Measurements from ENCODE around the gene MYO1F. TPM values are rescaled to one million over a fixed set of nuclear protein-coding genes. Genes with fewer than 3 reads are reported as not detected.
"Not testable (repeated sequence)": the region's sequence is repeated elsewhere in the genome, so short reads cannot be mapped to it uniquely, and the experiment has no call there.

The MYO1F gene
- 10 to 100 TPM in 2 of 4 donors, 1 to 10 TPM in 2; 6.6 to 70.7 (median 10.9) TPM for total RNA-seq

GRCh38 chr19:8577247-8577646 is at the start of gene MYO1F:
Gene MYO1F, minus strand, starts transcription at chr19:8577442. Its CDS starts 133 bp downstream, at chr19:8577309.
- Histone ChIP-seq H3K4me1 (peaks cover 0 to 18% (median 7%) of the 10 kb centered on the region in 4 donors), H3K36me3 (no peaks in the 10 kb centered on the region), H3K27ac (peak within 1 kb of the TSS; percentile 47 to 71 (median 58)), H3K9me3 (no peaks in the 10 kb centered on the region), H3K27me3 (peaks cover 16% of the 10 kb centered on the region), H3K4me3 (peak within 1 kb of the TSS; percentile 4 to 44 (median 16))
- in situ Hi-C loops (cut with MboI; ENCODE audit: low pct_ligation_motif_present in 1 of 4, low pct_unique_long_range_greater_than_20kb in 1 of 4, low sequenced_read_pairs in 3 of 4) (no loop called here), intact Hi-C loops (cut with DNase I; ENCODE audit: low total_unique reads) (loop anchor here (10.0 kb wide), 1 partner anchor 68 kb away; no protein-coding TSS in a partner anchor)
- DNase-seq, result peak; percentile 66
- TF ChIP-seq POLR2AphosphoS5 (IDR thresholded peaks at IDR 0.05) (peak in 1 of 3 donors; percentile 27), CTCF (IDR thresholded peaks at IDR 0.05) (no peak), EP300 (IDR thresholded peaks at IDR 0.05; ENCODE audit: low read depth) (no peak), POLR2A (IDR thresholded peaks at IDR 0.05) (peak; percentile 15)
- 20% methylated on average over 7 of the region's 7 CpGs; no CpG with 5 or more reads in 1 of the 2 donors for WGBS, 2 donors (ENCODE audit: low coverage in 1 of 2)

- Histone ChIP-seq H3K27me3 (no peaks in the 10 kb centered on the region), H3K27ac (no peak overlapping the region), H3K9me3 (no peaks in the 10 kb centered on the region), H3K4me3 (no peak overlapping the region), H3K4me1 (peaks cover 0 to 4% (median 0%) of the 10 kb centered on the region in 4 donors), H3K36me3 (no peaks in the 10 kb centered on the region)
- no peak for DNase-seq
- TF ChIP-seq CTCF (IDR thresholded peaks at IDR 0.05) (no peak), POLR2A (IDR thresholded peaks at IDR 0.05) (no peak), POLR2AphosphoS5 (IDR thresholded peaks at IDR 0.05) (no peak), EP300 (IDR thresholded peaks at IDR 0.05; ENCODE audit: low read depth) (no peak)
- WGBS, 2 donors (ENCODE audit: low coverage in 1 of 2), result 74 to 79% methylated on average over 7 to 8 of the region's 8 CpGs
- intact Hi-C loops (cut with DNase I; ENCODE audit: low total_unique reads), result no loop called here
- in situ Hi-C loops (cut with MboI; ENCODE audit: low pct_ligation_motif_present in 1 of 4, low pct_unique_long_range_greater_than_20kb in 1 of 4, low sequenced_read_pairs in 3 of 4), result no loop called here
Measured at GRCh38 chr19:8626842-8627241, 49.6 kb upstream of the MYO1F start.

GRCh38 chr19:8622886-8623285 is 45.6 kb upstream of the MYO1F start:
- H3K9me3 ChIP-seq; H3K27me3 ChIP-seq; DNase-seq; H3K4me1 ChIP-seq; H3K27ac ChIP-seq; H3K4me3 ChIP-seq; H3K36me3 ChIP-seq; intact Hi-C loops (cut with DNase I; ENCODE audit: low total_unique reads); in situ Hi-C loops (cut with MboI; ENCODE audit: low pct_ligation_motif_present in 1 of 4, low pct_unique_long_range_greater_than_20kb in 1 of 4, low sequenced_read_pairs in 3 of 4): not testable (repeated sequence)
- 47% methylated on average over 4 of the region's 4 CpGs; no CpG with 5 or more reads in 1 of the 2 donors for WGBS, 2 donors (ENCODE audit: low coverage in 1 of 2)

GRCh38 chr19:8618751-8619150 is 41.5 kb upstream of the MYO1F start:
- no peak for TF ChIP-seq EP300 (IDR thresholded peaks at IDR 0.05; ENCODE audit: low read depth)
- no peak for TF ChIP-seq POLR2A (IDR thresholded peaks at IDR 0.05)
- TF ChIP-seq POLR2AphosphoS5 (IDR thresholded peaks at IDR 0.05), result no peak
- TF ChIP-seq CTCF (IDR thresholded peaks at IDR 0.05), result no peak
- H3K4me1 ChIP-seq, result no peaks in the 10 kb centered on the region
- no peaks in the 10 kb centered on the region for H3K36me3 ChIP-seq
- intact Hi-C loops (cut with DNase I; ENCODE audit: low total_unique reads) (no loop called here), in situ Hi-C loops (cut with MboI; ENCODE audit: low pct_ligation_motif_present in 1 of 4, low pct_unique_long_range_greater_than_20kb in 1 of 4, low sequenced_read_pairs in 3 of 4) (no loop called here)
- 43 to 49% methylated on average over 5 to 8 of the region's 8 CpGs for WGBS, 2 donors (ENCODE audit: low coverage in 1 of 2)
- DNase-seq, result no peak
- H3K27ac ChIP-seq, result no peak overlapping the region
- H3K4me3 ChIP-seq, result no peak overlapping the region
- H3K9me3 ChIP-seq, result no peaks in the 10 kb centered on the region
- no peaks in the 10 kb centered on the region for H3K27me3 ChIP-seq

- H3K4me1 ChIP-seq, result no peaks in the 10 kb centered on the region
- intact Hi-C loops (cut with DNase I; ENCODE audit: low total_unique reads), result no loop called here
- 70% methylated on average over 3 to 4 of the region's 4 CpGs for WGBS, 2 donors (ENCODE audit: low coverage in 1 of 2)
- TF ChIP-seq EP300 (IDR thresholded peaks at IDR 0.05; ENCODE audit: low read depth), result no peak
- DNase-seq, result no peak
- H3K36me3 ChIP-seq, result no peaks in the 10 kb centered on the region
- in situ Hi-C loops (cut with MboI; ENCODE audit: low pct_ligation_motif_present in 1 of 4, low pct_unique_long_range_greater_than_20kb in 1 of 4, low sequenced_read_pairs in 3 of 4), result no loop called here
- no peak overlapping the region for H3K27ac ChIP-seq
- H3K27me3 ChIP-seq, result no peaks in the 10 kb centered on the region
- no peak overlapping the region for H3K4me3 ChIP-seq
- no peaks in the 10 kb centered on the region for H3K9me3 ChIP-seq
Measured at GRCh38 chr19:8617984-8618383, 40.7 kb upstream of the MYO1F start.

- H3K36me3 ChIP-seq; H3K4me3 ChIP-seq; H3K27ac ChIP-seq; H3K4me1 ChIP-seq; in situ Hi-C loops (cut with MboI; ENCODE audit: low pct_ligation_motif_present in 1 of 4, low pct_unique_long_range_greater_than_20kb in 1 of 4, low sequenced_read_pairs in 3 of 4); H3K9me3 ChIP-seq; intact Hi-C loops (cut with DNase I; ENCODE audit: low total_unique reads); DNase-seq; H3K27me3 ChIP-seq: not testable (repeated sequence)
- WGBS, 2 donors (ENCODE audit: low coverage in 1 of 2), result 65 to 68% methylated on average over 14 to 15 of the region's 15 CpGs
Measured at GRCh38 chr19:8617325-8617724, 40.1 kb upstream of the MYO1F start.

Measured in transverse colon (tissue), 4 donors.